NCI-H2081 treated with DMSO at 0.1 percent for 48 hours (cell line): ENCODE measurements around the gene FAM90A1.
"Not testable (repeated sequence)": the region's sequence is repeated elsewhere in the genome, so short reads cannot be mapped to it uniquely, and the experiment has no call there.

Experiments
- DNase-seq: peaks from one replicate; lab custom pipeline; 2025; lab: John Stamatoyannopoulos, UW

Gene FAM90A1

DNA sequence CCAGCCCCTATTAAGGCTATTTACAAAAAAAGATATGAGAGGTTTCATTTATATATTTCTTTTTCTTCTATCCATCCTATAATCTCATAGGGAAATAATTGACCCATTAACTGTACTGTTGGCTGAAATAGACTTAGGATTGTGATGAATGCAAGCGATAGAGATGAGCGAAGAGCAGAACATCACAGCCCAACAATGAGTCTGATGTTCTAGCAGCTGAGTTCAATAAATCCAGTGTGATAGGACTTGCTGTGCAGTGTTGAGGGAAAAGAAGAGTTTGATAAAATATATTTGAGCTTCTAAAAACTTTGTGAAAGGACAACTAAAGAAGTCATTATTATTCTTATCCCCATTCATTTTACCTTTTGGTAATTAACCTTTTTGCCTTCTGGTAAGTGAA is 54.5 kb downstream of the FAM90A1 start:
- DNase-seq = not testable (repeated sequence)
